A549 (cell line): ENCODE measurements around the gene NAA60.

Experiments used
- BHLHE40 ChIP-seq: IDR thresholded peaks from 2 replicates; pipeline ENCODE4 v1.6.1; 2012; ENCODE audit warnings: low read depth, low read length, inconsistent platforms
- CTCF ChIP-seq: fragments of >200 bp; sonication (Bioruptor Twin); formaldehyde crosslinking; IDR thresholded peaks from 3 replicates; pipeline ENCODE4 v1.5.1; 2016
- E2F6 ChIP-seq: IDR thresholded peaks from 2 replicates; pipeline ENCODE4 v1.6.1; 2012; ENCODE audit warnings: low read depth, borderline replicate concordance
- EP300 ChIP-seq, 2 experiments: fragments of >200 bp; sonication (Bioruptor Twin); formaldehyde crosslinking; IDR thresholded peaks; 2 replicates in 1 of 2; 3 replicates in 1 of 2; pipeline ENCODE4 v1.6.1; 2016 to 2017
- HOXA7 ChIP-seq: fragments of 250-450 bp; sonication (Bioruptor Pico); IDR thresholded peaks from 2 replicates; pipeline ENCODE4 v1.5.0; 2020; ENCODE audit warnings: mild to moderate bottlenecking, moderate library complexity
- KDM1A ChIP-seq: fragments of 200-600 bp; sonication (generic); IDR thresholded peaks from 2 replicates; pipeline ENCODE4 v1.6.1; 2016; ENCODE audit warnings: low read depth, mild to moderate bottlenecking
- MAX ChIP-seq: IDR thresholded peaks from 2 replicates; pipeline ENCODE4 v1.6.1; 2012
- PBX3 ChIP-seq: IDR thresholded peaks from 2 replicates; pipeline ENCODE4 v1.6.1; 2012
- PHF8 ChIP-seq: fragments of 200-600 bp; sonication (generic); IDR thresholded peaks from 2 replicates; pipeline ENCODE4 v1.6.1; 2016; ENCODE audit warnings: low read depth, mild to moderate bottlenecking, antibody characterized with exemption, moderate library complexity, borderline replicate concordance
- POLR2A ChIP-seq: IDR thresholded peaks from 2 replicates; pipeline ENCODE4 v1.6.1; 2012; ENCODE audit warnings: mild to moderate bottlenecking, low read length
- RFX5 ChIP-seq: fragments of 450-650 bp; IDR thresholded peaks from 2 replicates; pipeline ENCODE4 v1.7.1; 2014; ENCODE audit warnings: antibody characterized with exemption, mild to moderate bottlenecking, moderate library complexity
- USF2 ChIP-seq: fragments of 450-650 bp; IDR thresholded peaks from 2 replicates; pipeline ENCODE4 v1.6.1; 2014; ENCODE audit warnings: antibody characterized with exemption

GRCh38 chr16:3434373-3434772 is 9.1 kb upstream of the NAA60 start:
- TF ChIP-seq CTCF, result no peak
- no peak for TF ChIP-seq USF2
- no peak for TF ChIP-seq PBX3
- TF ChIP-seq POLR2A, result no peak
- no peak for TF ChIP-seq E2F6
- no peak for TF ChIP-seq RFX5
- TF ChIP-seq MAX, result no peak
- TF ChIP-seq EP300 (IDR thresholded peaks at IDR 0.05), result no peak
- no peak for TF ChIP-seq BHLHE40
- TF ChIP-seq HOXA7 (CRISPR knock-in tag), result no peak
- TF ChIP-seq KDM1A, result no peak
- no peak for TF ChIP-seq PHF8
